Stomach (tissue), 9 donors: Measurements from ENCODE around the gene SLC25A45. TPM values are rescaled to one million over a fixed set of nuclear protein-coding genes. Genes with fewer than 3 reads are reported as not detected.

Experiments
- DNase-seq, 2 donors: peaks; one replicate each; pipeline versions ENCODE4 v3.0.0 to v3.0.0-alpha.2; 2013 to 2019
- H3K27ac ChIP-seq, 5 donors: fragments of 200-600 bp in 4 of 5; sonication (generic) in 4 of 5; one replicate each; pipeline ENCODE4 v1.5.1; 2013 to 2019; ENCODE audit warnings: mild to moderate bottlenecking in 1 of 5, moderate library complexity in 1 of 5
- H3K27me3 ChIP-seq, 3 donors: fragments of 200-600 bp; sonication (generic); one replicate each; pipeline ENCODE4 v1.5.1; 2017 to 2019; ENCODE audit warnings: mixed run types in 1 of 3
- H3K36me3 ChIP-seq, 4 donors: fragments of 200-600 bp; sonication (generic); 1 replicate in 3 of 4; 2 replicates in 1 of 4; pipeline ENCODE4 v1.5.1; 2016 to 2019
- H3K4me1 ChIP-seq, 4 donors: fragments of 200-600 bp; sonication (generic); one replicate each; pipeline ENCODE4 v1.5.1; 2016 to 2019
- H3K4me3 ChIP-seq, 4 donors: fragments of 200-600 bp; sonication (generic) in 3 of 4; one replicate each; pipeline ENCODE4 v1.5.1; 2016 to 2019; ENCODE audit warnings: mild to moderate bottlenecking in 1 of 4
- H3K9me3 ChIP-seq, 4 donors: fragments of 200-600 bp; sonication (generic); one replicate each; pipeline ENCODE4 v1.5.1; 2016 to 2019
- CTCF ChIP-seq, 7 experiments: fragments of 450-650 bp in 4 of 7; fragments of 200-600 bp in 3 of 7; sonication (generic) in 3 of 7; IDR thresholded peaks; one replicate each; pipeline ENCODE4 v1.5.1; 2016 to 2019; ENCODE audit warnings: antibody characterized with exemption in 7 of 7, control low read depth in 2 of 7, mild to moderate bottlenecking in 1 of 7
- EP300 ChIP-seq: sonication (generic); formaldehyde crosslinking; IDR thresholded peaks from one replicate; pipeline ENCODE4 v1.6.1; 2017; ENCODE audit warnings: antibody characterized with exemption
- POLR2A ChIP-seq, 4 donors: fragments of 450-650 bp; IDR thresholded peaks; one replicate each; pipeline ENCODE4 v1.6.1; 2016; ENCODE audit warnings: antibody characterized with exemption in 4 of 4, control low read depth in 2 of 4, mild to moderate bottlenecking in 1 of 4, moderate library complexity in 1 of 4
- POLR2AphosphoS5 ChIP-seq, 3 donors: sonication (generic); formaldehyde crosslinking; IDR thresholded peaks; one replicate each; pipeline ENCODE4 v1.6.1; 2016; ENCODE audit warnings: antibody characterized with exemption in 3 of 3
- WGBS, 5 donors: extraction: QIAGEN DNeasy Blood & Tissue Kit in 3 of 5; methylation state at CpG; one replicate each; pipeline versions ENCODE4 v1.1.5 to v1.1.7; 2013 to 2018; 5-methylcytosine and 5-hydroxymethylcytosine counted together
- intact Hi-C: fragments of 100-400 bp; cut with DNase I; formaldehyde crosslinking; loops from one replicate; pipeline ENCODE4 v1.15.1; 2023; ENCODE audit warnings: low total_unique reads
- polyA plus RNA-seq, 3 donors: library from polyadenylated mRNA; stranded (reverse); fragments of 200-250 nt; gene quantifications; one replicate each; pipeline ENCODE4 v1.2.3, GENCODE V29; 2013
- total RNA-seq, 5 donors: library from RNA; depleted of rRNA; stranded (reverse); fragments of >200 nt; gene quantifications; one replicate each; pipeline versions ENCODE4 v1.1.0 to v1.2.3, GENCODE V29; 2014 to 2016
- donor health status: healthy with polysubstance abuse.
- donor health status: Bipolar disorder and iron deficiency.
- donor health status: healthy.

Gene SLC25A45
- total and polyA plus RNA-seq, 8 donors = 1.2 to 101 (median 2.7) TPM

GRCh38 chr11:65351511-65351910 lies 30.9 kb downstream of the SLC25A45 start:
- TF ChIP-seq POLR2AphosphoS5 (IDR thresholded peaks at IDR 0.05) (no peak), EP300 (no peak), CTCF (IDR thresholded peaks at IDR 0.05) (no peak), POLR2A (IDR thresholded peaks at IDR 0.05) (no peak)
- no peaks in the 10 kb centered on the region for H3K9me3 ChIP-seq
- H3K4me3 ChIP-seq = no peak overlapping the region
- H3K4me1 ChIP-seq = peaks cover 19 to 27% (median 25%) of the 10 kb centered on the region in 4 donors
- WGBS, 5 donors = 78 to 98% (median 92%) methylated on average over 2 of the region's 2 CpGs
- H3K36me3 ChIP-seq = peaks cover 53 to 63% (median 62%) of the 10 kb centered on the region in 4 donors
- no peak overlapping the region for H3K27ac ChIP-seq
- intact Hi-C loops = no loop called here
- peaks cover 0 to 6% (median 0%) of the 10 kb centered on the region in 3 donors for H3K27me3 ChIP-seq
- DNase-seq = no peak

GRCh38 chr11:65341856-65342255 lies 40.6 kb downstream of the SLC25A45 start:
- no peaks in the 10 kb centered on the region for H3K9me3 ChIP-seq
- 90 to 97% (median 95%) methylated on average over 3 of the region's 3 CpGs for WGBS, 5 donors
- no peak overlapping the region for H3K4me3 ChIP-seq
- no peak overlapping the region for H3K27ac ChIP-seq
- peaks cover 67 to 88% (median 79%) of the 10 kb centered on the region in 4 donors for H3K36me3 ChIP-seq
- TF ChIP-seq CTCF (IDR thresholded peaks at IDR 0.05) (no peak), POLR2A (IDR thresholded peaks at IDR 0.05) (no peak), POLR2AphosphoS5 (IDR thresholded peaks at IDR 0.05) (no peak), EP300 (no peak)
- no peaks in the 10 kb centered on the region for H3K27me3 ChIP-seq
- no peak for DNase-seq
- intact Hi-C loops = no loop called here
- peaks cover 0 to 29% (median 16%) of the 10 kb centered on the region in 4 donors for H3K4me1 ChIP-seq

DNA sequence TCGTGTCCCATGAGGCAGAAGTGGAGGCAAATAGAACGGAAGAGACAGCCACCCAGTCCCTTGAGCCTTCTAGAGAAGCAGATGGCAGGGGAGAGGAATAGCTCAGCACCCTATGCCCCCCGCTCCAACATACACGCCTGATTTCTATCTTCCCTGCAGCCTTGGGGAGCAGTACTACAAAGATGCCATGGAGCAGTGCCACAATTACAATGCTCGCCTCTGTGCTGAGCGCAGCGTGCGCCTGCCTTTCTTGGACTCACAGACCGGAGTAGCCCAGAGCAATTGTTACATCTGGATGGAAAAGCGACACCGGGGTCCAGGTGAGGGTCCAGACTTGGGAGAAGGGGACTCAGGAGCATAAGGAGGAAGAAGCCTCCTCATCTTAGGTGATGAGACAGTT lies 42.2 kb downstream of the SLC25A45 start:
- TF ChIP-seq POLR2AphosphoS5 (IDR thresholded peaks at IDR 0.05) (no peak), POLR2A (IDR thresholded peaks at IDR 0.05) (no peak), EP300 (no peak), CTCF (IDR thresholded peaks at IDR 0.05) (no peak)
- Histone ChIP-seq H3K9me3 (no peaks in the 10 kb centered on the region), H3K4me1 (peaks cover 3 to 45% (median 23%) of the 10 kb centered on the region in 4 donors), H3K27me3 (no peaks in the 10 kb centered on the region), H3K27ac (no peak overlapping the region), H3K36me3 (peaks cover 52 to 73% (median 69%) of the 10 kb centered on the region in 4 donors), H3K4me3 (no peak overlapping the region)
- DNase-seq = no peak
- 89 to 95% (median 94%) methylated on average over 11 of the region's 11 CpGs for WGBS, 5 donors
- intact Hi-C loops = no loop called here

DNA sequence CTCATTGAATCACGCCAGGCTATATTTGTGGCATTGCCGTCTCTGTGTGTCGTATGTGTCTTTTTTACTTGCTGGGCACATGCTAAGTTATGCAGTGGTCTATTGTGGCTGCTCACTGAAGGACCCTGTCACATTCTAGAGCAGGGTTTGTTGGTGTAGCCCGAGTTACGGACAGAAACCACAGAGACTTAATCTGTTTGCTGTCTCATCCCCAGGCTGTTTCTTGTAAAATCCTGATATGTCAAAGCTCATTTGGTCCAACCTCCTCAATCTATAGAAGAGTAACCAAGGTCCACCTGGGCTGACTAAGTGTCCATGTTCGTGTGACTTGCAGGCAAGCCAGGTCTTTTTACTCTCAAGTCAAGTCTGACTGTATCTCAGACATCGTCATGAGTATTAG lies 43.8 kb downstream of the SLC25A45 start:
- Histone ChIP-seq H3K27me3 (no peaks in the 10 kb centered on the region), H3K9me3 (no peaks in the 10 kb centered on the region), H3K27ac (no peak overlapping the region), H3K36me3 (peaks cover 36 to 57% (median 54%) of the 10 kb centered on the region in 4 donors), H3K4me1 (peaks cover 13 to 55% (median 33%) of the 10 kb centered on the region in 4 donors), H3K4me3 (no peak overlapping the region)
- no peak for TF ChIP-seq POLR2AphosphoS5 (IDR thresholded peaks at IDR 0.05)
- TF ChIP-seq EP300 = no peak
- no peak for TF ChIP-seq POLR2A (IDR thresholded peaks at IDR 0.05)
- TF ChIP-seq CTCF (IDR thresholded peaks at IDR 0.05) = no peak
- intact Hi-C loops = no loop called here
- no peak for DNase-seq
- WGBS, 5 donors = 74 to 90% (median 86%) methylated on average over 7 of the region's 7 CpGs
